ENCODE measurements around the gene CYSRT1.
A peak's percentile ranks its signal among the peaks of the same experiment; 100 is the strongest.

The CYSRT1 gene

GRCh38 chr9:137199411-137200121 lies 25.4 kb upstream of the CYSRT1 start:
- H3K36me3 Mint-ChIP-seq = no peaks in the 10 kb centered on the region
- H3K27me3 Mint-ChIP-seq = no peaks in the 10 kb centered on the region
- peak overlapping the region; percentile 83 for H3K4me3 Mint-ChIP-seq
- H3K9me3 Mint-ChIP-seq = no peaks in the 10 kb centered on the region
- no peak overlapping the region for H3K27ac Mint-ChIP-seq
- H3K4me1 Mint-ChIP-seq = peaks cover 21% of the 10 kb centered on the region

DNA sequence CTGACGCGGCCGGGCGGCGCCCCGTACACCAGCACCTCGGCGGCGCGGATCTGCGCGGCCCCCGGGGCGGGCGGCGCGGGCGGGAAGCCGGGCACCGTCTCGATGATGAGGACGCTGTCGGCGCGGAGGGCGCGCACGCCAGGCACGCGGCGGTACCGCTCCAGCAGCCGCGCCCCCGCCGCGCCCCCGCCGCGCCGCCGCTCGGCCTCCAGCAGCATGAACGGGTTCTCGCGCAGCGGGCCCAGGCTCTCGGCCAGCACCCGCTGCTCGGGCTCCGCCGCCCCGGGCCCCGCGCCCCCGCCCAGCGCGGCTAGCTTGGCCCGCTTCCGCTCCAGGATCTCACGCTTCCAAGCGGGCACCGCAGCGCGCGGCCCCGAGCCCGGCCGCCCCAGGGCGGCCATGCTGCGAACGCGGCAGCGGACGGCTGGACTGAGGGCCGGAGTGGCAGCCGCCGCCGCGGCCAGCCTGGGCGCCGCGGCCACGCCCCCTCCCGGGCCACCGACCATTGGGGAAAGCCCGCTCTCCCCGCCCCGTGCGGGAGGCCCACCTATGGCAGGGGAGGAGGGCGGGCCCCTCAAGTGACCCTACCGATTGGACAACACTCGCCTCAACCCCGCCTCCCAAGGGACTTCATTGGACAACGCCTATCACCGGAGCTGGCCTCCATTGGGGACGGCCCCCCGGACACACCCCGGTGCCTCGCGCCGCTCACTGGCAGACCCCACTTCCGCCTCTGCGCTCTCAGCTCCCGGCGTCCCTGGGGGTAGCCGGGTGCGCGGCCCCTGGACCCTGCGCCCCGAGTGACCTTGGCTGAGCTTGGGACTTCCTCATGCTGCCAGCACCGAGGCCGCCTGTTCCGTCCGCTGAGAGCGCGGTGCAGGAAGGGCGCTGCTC lies 24.4 kb upstream of the CYSRT1 start, which contains the start of gene TPRN:
Gene TPRN (minus strand): TSS at position 431 of the 894 bp plus-strand sequence. CDS start 30 bp downstream, at position 401.
- Mint-ChIP-seq H3K9me3 (no peaks in the 10 kb centered on the region), H3K4me3 (peak within 1 kb of the TSS; percentile 83), H3K4me1 (peaks cover 22% of the 10 kb centered on the region), H3K27ac (peak within 1 kb of the TSS; percentile 62), H3K27me3 (no peaks in the 10 kb centered on the region), H3K36me3 (no peaks in the 10 kb centered on the region)

DNA sequence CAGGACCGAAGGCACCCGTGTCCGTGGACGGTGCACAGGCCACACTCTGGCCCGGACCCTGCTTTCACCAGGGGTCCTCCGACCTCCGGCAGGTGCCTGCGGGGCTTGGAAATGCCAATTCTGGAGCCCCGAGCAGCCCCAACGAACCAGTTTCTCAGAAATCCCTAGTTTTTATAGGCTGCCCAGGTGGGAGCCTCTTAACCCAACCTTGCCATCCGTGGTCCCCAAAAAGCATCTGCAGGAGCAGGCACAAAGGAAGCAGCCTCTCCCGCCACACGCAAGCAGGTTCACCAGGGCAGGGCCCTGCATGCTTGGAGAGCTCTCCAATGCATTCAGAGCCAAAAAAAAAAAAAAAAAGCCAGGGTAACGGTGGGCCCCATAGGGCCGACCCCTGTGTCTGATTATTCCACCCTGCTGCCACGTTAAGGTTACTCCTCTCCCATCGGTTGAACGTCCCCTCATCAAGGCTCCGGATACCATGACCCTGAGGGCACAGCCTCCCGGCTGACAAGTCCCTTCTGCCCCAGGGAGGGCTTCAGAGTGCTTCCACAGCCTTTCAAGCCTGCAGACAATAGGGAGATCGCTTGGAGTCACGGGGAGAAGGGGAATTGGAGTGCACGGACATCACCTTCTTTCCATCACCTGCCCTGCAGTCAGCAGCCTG lies 23.6 kb upstream of the CYSRT1 start:
- Mint-ChIP-seq H3K9me3 (no peaks in the 10 kb centered on the region), H3K4me3 (peak overlapping the region; percentile 83), H3K27ac (peak overlapping the region; percentile 62), H3K36me3 (no peaks in the 10 kb centered on the region), H3K4me1 (peaks cover 23% of the 10 kb centered on the region), H3K27me3 (no peaks in the 10 kb centered on the region)

- H3K27ac Mint-ChIP-seq = no peak overlapping the region
- peaks cover 37% of the 10 kb centered on the region for H3K4me1 Mint-ChIP-seq
- H3K36me3 Mint-ChIP-seq = no peaks in the 10 kb centered on the region
- no peaks in the 10 kb centered on the region for H3K9me3 Mint-ChIP-seq
- H3K27me3 Mint-ChIP-seq = no peaks in the 10 kb centered on the region
- peak overlapping the region; percentile 11 for H3K4me3 Mint-ChIP-seq
These were observed 22.0 kb upstream of the CYSRT1 start for GRCh38 chr9:137202966-137203365.

DNA sequence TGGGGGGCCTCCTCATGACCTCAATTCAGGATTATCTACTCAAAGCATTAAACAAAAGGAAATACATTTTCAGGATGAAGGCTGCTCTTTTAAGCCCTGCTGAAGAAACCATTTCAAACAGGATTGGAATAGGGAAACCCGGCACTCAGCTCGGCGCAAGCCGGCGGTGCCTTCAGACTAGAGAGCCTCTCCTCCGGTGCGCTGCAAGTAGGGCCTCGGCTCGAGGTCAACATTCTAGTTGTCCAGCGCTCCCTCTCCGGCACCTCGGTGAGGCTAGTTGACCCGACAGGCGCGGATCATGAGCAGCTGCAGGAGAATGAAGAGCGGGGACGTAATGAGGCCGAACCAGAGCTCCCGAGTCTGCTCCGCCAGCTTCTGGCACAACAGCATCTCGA lies 20.2 kb upstream of the CYSRT1 start:
- peaks cover 34% of the 10 kb centered on the region for H3K4me1 Mint-ChIP-seq

DNA sequence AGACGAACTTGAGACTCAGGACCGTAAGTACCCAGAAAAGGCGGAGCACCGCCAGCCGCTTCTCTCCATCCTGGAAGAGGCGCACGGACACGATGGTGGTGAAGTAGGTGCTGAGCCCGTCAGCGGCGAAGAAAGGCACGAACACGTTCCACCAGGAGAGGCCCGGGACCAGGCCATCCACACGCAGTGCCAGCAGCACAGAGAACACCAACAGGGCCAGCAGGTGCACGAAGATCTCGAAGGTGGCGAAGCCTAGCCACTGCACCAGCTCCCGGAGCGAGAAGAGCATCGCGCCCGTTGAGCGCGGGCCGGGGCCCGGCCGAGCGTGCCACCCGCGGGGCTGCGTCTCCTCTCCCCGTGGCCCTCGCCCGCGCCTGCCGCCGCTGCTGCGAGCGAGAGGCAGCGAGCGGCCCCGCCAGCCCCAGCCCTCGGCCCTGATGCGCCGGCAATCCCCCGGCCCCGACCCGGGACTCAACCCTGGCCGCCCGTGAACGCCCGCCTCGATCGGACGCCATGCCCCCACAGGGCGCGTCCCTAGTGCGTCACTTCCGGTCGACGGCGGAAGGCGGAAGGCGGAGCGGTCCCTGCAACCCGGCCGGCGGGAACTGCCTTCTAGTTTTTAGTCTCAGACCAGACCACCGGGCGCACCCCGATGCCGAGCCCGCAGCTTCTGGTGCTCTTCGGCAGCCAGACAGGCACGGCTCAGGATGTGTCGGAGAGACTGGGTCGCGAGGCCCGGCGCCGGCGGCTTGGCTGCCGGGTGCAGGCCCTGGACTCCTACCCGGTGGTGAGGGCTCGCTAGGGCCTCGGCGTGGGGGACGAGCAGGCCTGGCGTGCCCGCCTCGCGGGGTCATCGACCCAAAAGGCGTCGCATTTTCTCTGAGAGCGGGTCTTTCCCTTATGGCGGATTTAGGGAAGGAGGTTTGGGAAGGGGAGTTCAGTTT lies 19.6 kb upstream of the CYSRT1 start, which contains the start of the genes NDOR1 and TMEM203:
Gene NDOR1 (plus strand): TSS at position 575 of the 944 bp plus-strand sequence. CDS start 78 bp downstream, at position 653.
Gene TMEM203 (minus strand): TSS at position 523 of the 944 bp plus-strand sequence. CDS start 234 bp downstream, at position 289.
- Mint-ChIP-seq H3K27ac (peak within 1 kb of the TSS; percentile 91), H3K4me3 (peak within 1 kb of the TSS; percentile 93), H3K4me1 (peaks cover 34% of the 10 kb centered on the region), H3K9me3 (no peaks in the 10 kb centered on the region), H3K36me3 (no peaks in the 10 kb centered on the region), H3K27me3 (no peaks in the 10 kb centered on the region)

More for the DNA sequence above, 20.2 kb upstream of the CYSRT1 start:
- no peaks in the 10 kb centered on the region for H3K36me3 Mint-ChIP-seq
- no peaks in the 10 kb centered on the region for H3K27me3 Mint-ChIP-seq
- no peaks in the 10 kb centered on the region for H3K9me3 Mint-ChIP-seq
- H3K27ac Mint-ChIP-seq = peak overlapping the region; percentile 91
- H3K4me3 Mint-ChIP-seq = peak overlapping the region; percentile 93

- Mint-ChIP-seq H3K27me3 (no peaks in the 10 kb centered on the region), H3K4me3 (peak overlapping the region; percentile 93), H3K4me1 (peaks cover 30% of the 10 kb centered on the region), H3K36me3 (peaks cover 1% of the 10 kb centered on the region), H3K9me3 (no peaks in the 10 kb centered on the region), H3K27ac (peak overlapping the region; percentile 88)
These were observed 18.4 kb upstream of the CYSRT1 start for GRCh38 chr9:137206602-137207001.

- H3K36me3 Mint-ChIP-seq = peaks cover 1% of the 10 kb centered on the region
- no peaks in the 10 kb centered on the region for H3K27me3 Mint-ChIP-seq
- H3K9me3 Mint-ChIP-seq = no peaks in the 10 kb centered on the region
- no peak overlapping the region for H3K4me3 Mint-ChIP-seq
- no peak overlapping the region for H3K27ac Mint-ChIP-seq
- peaks cover 12% of the 10 kb centered on the region for H3K4me1 Mint-ChIP-seq
These were observed 13.4 kb upstream of the CYSRT1 start for GRCh38 chr9:137211532-137211931.

- peaks cover 1% of the 10 kb centered on the region for H3K36me3 Mint-ChIP-seq
- no peak overlapping the region for H3K4me3 Mint-ChIP-seq
- H3K9me3 Mint-ChIP-seq = no peaks in the 10 kb centered on the region
- H3K27ac Mint-ChIP-seq = no peak overlapping the region
- peaks cover 2% of the 10 kb centered on the region for H3K4me1 Mint-ChIP-seq
- no peaks in the 10 kb centered on the region for H3K27me3 Mint-ChIP-seq
These were observed 12.5 kb upstream of the CYSRT1 start for GRCh38 chr9:137212520-137212919.

- Mint-ChIP-seq H3K36me3 (peaks cover 1% of the 10 kb centered on the region), H3K27me3 (no peaks in the 10 kb centered on the region), H3K27ac (no peak overlapping the region), H3K9me3 (no peaks in the 10 kb centered on the region), H3K4me1 (no peaks in the 10 kb centered on the region), H3K4me3 (no peak overlapping the region)
These were observed 11.6 kb upstream of the CYSRT1 start for GRCh38 chr9:137213160-137214060.

- H3K4me1 Mint-ChIP-seq = no peaks in the 10 kb centered on the region
- H3K4me3 Mint-ChIP-seq = no peak overlapping the region
- peaks cover 1% of the 10 kb centered on the region for H3K36me3 Mint-ChIP-seq
- H3K9me3 Mint-ChIP-seq = no peaks in the 10 kb centered on the region
- H3K27me3 Mint-ChIP-seq = no peaks in the 10 kb centered on the region
- H3K27ac Mint-ChIP-seq = no peak overlapping the region
These were observed 10.4 kb upstream of the CYSRT1 start for GRCh38 chr9:137214620-137215019.

DNA sequence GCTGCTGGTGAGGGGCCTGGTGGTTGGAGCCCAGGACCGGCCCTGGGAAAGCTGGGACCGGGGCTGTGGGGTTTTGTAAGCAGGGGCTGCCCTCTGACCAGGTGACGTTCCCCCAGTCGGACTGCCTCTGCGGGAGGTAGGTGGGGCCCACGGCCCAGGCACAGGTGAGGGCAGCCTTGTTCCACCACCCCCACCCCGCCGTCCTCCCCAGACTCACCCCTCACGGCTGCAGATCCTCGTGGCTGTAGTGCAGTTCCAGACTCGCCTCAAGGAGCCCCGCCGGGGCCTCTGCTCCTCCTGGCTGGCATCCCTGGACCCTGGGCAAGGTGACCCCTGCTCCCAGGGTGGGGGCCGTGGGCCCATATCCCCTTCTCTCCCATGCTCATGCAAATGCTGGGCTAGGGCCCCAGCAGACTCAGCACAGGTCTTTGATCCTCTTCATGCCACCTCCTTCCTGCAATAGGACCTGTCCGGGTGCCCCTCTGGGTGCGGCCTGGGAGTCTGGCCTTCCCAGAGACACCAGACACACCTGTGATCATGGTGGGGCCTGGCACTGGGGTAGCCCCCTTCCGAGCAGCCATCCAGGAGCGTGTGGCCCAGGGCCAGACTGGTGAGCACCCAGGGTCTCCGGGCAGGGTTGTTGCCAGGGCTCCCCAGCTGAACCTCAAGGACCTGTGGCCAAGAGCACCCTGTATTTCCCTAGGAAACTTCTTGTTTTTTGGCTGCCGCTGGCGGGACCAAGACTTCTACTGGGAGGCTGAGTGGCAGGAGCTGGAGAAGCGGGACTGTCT lies 9.6 kb upstream of the CYSRT1 start:
- H3K36me3 Mint-ChIP-seq = peaks cover 1% of the 10 kb centered on the region
- no peaks in the 10 kb centered on the region for H3K27me3 Mint-ChIP-seq
- H3K9me3 Mint-ChIP-seq = no peaks in the 10 kb centered on the region
- H3K4me1 Mint-ChIP-seq = no peaks in the 10 kb centered on the region
- H3K27ac Mint-ChIP-seq = no peak overlapping the region
- no peak overlapping the region for H3K4me3 Mint-ChIP-seq
